ENCODE measurements around the gene MMP19.

DNA sequence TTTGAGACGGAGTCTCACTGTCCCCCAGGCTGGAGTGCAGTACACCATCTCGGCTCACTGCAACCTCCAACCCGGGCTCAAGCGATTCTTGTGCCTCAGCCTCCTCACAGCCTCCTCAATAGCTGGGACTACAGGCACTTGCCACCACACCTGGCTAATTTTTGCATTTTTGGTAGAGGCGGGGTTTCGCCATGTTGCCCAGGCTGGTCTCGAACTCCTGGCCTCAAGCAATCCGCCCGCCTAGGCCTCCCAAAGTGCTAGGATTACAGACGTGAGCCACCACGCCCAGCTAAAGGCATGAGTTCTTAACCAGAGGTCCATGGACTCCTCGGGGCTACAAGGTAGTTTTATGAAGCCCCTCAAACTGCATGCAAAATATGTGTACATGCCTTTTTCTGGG is 27.3 kb downstream of the MMP19 start:
- TF ChIP-seq, protein P1, sequence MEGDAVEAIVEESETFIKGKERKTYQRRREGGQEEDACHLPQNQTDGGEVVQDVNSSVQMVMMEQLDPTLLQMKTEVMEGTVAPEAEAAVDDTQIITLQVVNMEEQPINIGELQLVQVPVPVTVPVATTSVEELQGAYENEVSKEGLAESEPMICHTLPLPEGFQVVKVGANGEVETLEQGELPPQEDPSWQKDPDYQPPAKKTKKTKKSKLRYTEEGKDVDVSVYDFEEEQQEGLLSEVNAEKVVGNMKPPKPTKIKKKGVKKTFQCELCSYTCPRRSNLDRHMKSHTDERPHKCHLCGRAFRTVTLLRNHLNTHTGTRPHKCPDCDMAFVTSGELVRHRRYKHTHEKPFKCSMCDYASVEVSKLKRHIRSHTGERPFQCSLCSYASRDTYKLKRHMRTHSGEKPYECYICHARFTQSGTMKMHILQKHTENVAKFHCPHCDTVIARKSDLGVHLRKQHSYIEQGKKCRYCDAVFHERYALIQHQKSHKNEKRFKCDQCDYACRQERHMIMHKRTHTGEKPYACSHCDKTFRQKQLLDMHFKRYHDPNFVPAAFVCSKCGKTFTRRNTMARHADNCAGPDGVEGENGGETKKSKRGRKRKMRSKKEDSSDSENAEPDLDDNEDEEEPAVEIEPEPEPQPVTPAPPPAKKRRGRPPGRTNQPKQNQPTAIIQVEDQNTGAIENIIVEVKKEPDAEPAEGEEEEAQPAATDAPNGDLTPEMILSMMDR (IDR thresholded peaks at IDR 0.05): no peak
- no peak for TF ChIP-seq POLR2A (IDR thresholded peaks at IDR 0.05)
- TF ChIP-seq EP300 (IDR thresholded peaks at IDR 0.05): no peak
